ENCODE results near the gene ITPRIPL1. TPM values are rescaled to one million over a fixed set of nuclear protein-coding genes. Genes with fewer than 3 reads are reported as not detected.

ITPRIPL1 gene
- total RNA-seq, 2 donors from 2014 or later: 6.8 to 8.0 TPM

- Mint-ChIP-seq H3K4me1 (peaks cover 6% of the 10 kb centered on the region), H3K4me3 (no peak overlapping the region), H3K36me3 (ENCODE audit: low read depth) (peaks cover 44% of the 10 kb centered on the region), H3K9me3 (no peaks in the 10 kb centered on the region), H3K27me3 (ENCODE audit: insufficient read depth) (no peaks in the 10 kb centered on the region), H3K27ac (no peak overlapping the region)
- no peaks in the 10 kb centered on the region for H3K27me3 ChIP-seq (ENCODE audit: control insufficient read depth, insufficient read depth, low read length, poor library complexity, severe bottlenecking)
- no peak overlapping the region for H3K27ac ChIP-seq (ENCODE audit: low read depth, low read length)
- DNase-seq: no peak
- no peaks in the 10 kb centered on the region for H3K9me3 ChIP-seq (ENCODE audit: control insufficient read depth, low read length)
- H3K4me1 ChIP-seq (ENCODE audit: control insufficient read depth, insufficient read depth, low read length): no peaks in the 10 kb centered on the region
- TF ChIP-seq CTCF (conservative IDR thresholded peaks at IDR 0.05): no peak
- 92 to 100% methylated on average over 5 to 9 of the region's 9 CpGs for WGBS, 2 experiments (ENCODE audit: insufficient coverage in 1 of 2, insufficient read length in 1 of 2)
- H3K9ac ChIP-seq (ENCODE audit: extremely low read depth, low read length, poor library complexity, severe bottlenecking): no peak overlapping the region
- no peak overlapping the region for H3K4me3 ChIP-seq (ENCODE audit: low read length)
- H3K36me3 ChIP-seq (ENCODE audit: control insufficient read depth, insufficient read depth, low read length): peaks cover 40% of the 10 kb centered on the region
These were observed 15.6 kb downstream of the ITPRIPL1 start for GRCh38 chr2:96340493-96341414.

- H3K9ac ChIP-seq (ENCODE audit: extremely low read depth, low read length, poor library complexity, severe bottlenecking): no peak overlapping the region
- H3K4me1 Mint-ChIP-seq: peaks cover under 1% of the 10 kb centered on the region
- H3K27me3 Mint-ChIP-seq (ENCODE audit: insufficient read depth): no peaks in the 10 kb centered on the region
- no peak for DNase-seq
- no peaks in the 10 kb centered on the region for H3K9me3 Mint-ChIP-seq
- no peak overlapping the region for H3K4me3 Mint-ChIP-seq
- peaks cover 47% of the 10 kb centered on the region for H3K36me3 ChIP-seq (ENCODE audit: control insufficient read depth, insufficient read depth, low read length)
- H3K36me3 Mint-ChIP-seq (ENCODE audit: low read depth): peaks cover 52% of the 10 kb centered on the region
- no peak for TF ChIP-seq CTCF (conservative IDR thresholded peaks at IDR 0.05)
- 96 to 100% methylated on average over 9 to 14 of the region's 14 CpGs for WGBS, 2 experiments (ENCODE audit: insufficient coverage in 1 of 2, insufficient read length in 1 of 2)
- no peak overlapping the region for H3K27ac Mint-ChIP-seq
- H3K4me1 ChIP-seq (ENCODE audit: control insufficient read depth, insufficient read depth, low read length): no peaks in the 10 kb centered on the region
- no peaks in the 10 kb centered on the region for H3K9me3 ChIP-seq (ENCODE audit: control insufficient read depth, low read length)
- no peaks in the 10 kb centered on the region for H3K27me3 ChIP-seq (ENCODE audit: control insufficient read depth, insufficient read depth, low read length, poor library complexity, severe bottlenecking)
- no peak overlapping the region for H3K27ac ChIP-seq (ENCODE audit: low read depth, low read length)
- no peak overlapping the region for H3K4me3 ChIP-seq (ENCODE audit: low read length)
These were observed 16.5 kb downstream of the ITPRIPL1 start for GRCh38 chr2:96341641-96342040.

GRCh38 chr2:96342085-96342484, 17.0 kb downstream of the ITPRIPL1 start:
- Mint-ChIP-seq H3K27ac (no peak overlapping the region), H3K4me3 (no peak overlapping the region), H3K4me1 (no peaks in the 10 kb centered on the region), H3K36me3 (ENCODE audit: low read depth) (peaks cover 55% of the 10 kb centered on the region), H3K9me3 (no peaks in the 10 kb centered on the region), H3K27me3 (ENCODE audit: insufficient read depth) (no peaks in the 10 kb centered on the region)
- no peak overlapping the region for H3K4me3 ChIP-seq (ENCODE audit: low read length)
- peaks cover 51% of the 10 kb centered on the region for H3K36me3 ChIP-seq (ENCODE audit: control insufficient read depth, insufficient read depth, low read length)
- H3K27me3 ChIP-seq (ENCODE audit: control insufficient read depth, insufficient read depth, low read length, poor library complexity, severe bottlenecking): no peaks in the 10 kb centered on the region
- H3K4me1 ChIP-seq (ENCODE audit: control insufficient read depth, insufficient read depth, low read length): no peaks in the 10 kb centered on the region
- no peaks in the 10 kb centered on the region for H3K9me3 ChIP-seq (ENCODE audit: control insufficient read depth, low read length)
- no peak overlapping the region for H3K9ac ChIP-seq (ENCODE audit: extremely low read depth, low read length, poor library complexity, severe bottlenecking)
- DNase-seq: no peak
- WGBS, 2 experiments (ENCODE audit: insufficient coverage in 1 of 2, insufficient read length in 1 of 2): 86 to 92% methylated on average over 6 of the region's 6 CpGs
- no peak for TF ChIP-seq CTCF (conservative IDR thresholded peaks at IDR 0.05)
- H3K27ac ChIP-seq (ENCODE audit: low read depth, low read length): no peak overlapping the region
